ENCODE measurements around the gene MACROD2. TPM values are rescaled to one million over a fixed set of nuclear protein-coding genes. Genes with fewer than 3 reads are reported as not detected.

MACROD2 gene
- total and polyA plus RNA-seq, 2 experiments from 2014 or later: 2.8 to 4.3 TPM

DNA sequence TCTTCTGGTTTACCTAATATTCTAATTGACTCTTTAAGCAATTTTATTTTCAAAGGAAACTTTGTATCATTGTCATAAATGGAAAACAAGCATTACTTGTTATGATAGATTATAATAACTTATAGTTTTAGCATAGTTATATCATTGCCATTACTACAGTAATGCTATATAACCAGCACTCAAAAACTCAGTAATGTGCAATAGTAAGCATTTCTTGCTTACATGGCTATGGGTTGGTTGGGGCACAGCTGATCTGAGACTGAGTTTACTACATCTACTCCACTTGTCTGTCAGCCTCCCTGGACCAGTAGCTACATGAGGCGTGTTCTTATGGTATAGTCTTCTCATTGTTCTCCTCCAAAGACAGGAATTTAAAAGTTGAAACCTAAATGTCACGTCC is 1427.7 kb downstream of the MACROD2 start (continued):
- TF ChIP-seq, protein P1, sequence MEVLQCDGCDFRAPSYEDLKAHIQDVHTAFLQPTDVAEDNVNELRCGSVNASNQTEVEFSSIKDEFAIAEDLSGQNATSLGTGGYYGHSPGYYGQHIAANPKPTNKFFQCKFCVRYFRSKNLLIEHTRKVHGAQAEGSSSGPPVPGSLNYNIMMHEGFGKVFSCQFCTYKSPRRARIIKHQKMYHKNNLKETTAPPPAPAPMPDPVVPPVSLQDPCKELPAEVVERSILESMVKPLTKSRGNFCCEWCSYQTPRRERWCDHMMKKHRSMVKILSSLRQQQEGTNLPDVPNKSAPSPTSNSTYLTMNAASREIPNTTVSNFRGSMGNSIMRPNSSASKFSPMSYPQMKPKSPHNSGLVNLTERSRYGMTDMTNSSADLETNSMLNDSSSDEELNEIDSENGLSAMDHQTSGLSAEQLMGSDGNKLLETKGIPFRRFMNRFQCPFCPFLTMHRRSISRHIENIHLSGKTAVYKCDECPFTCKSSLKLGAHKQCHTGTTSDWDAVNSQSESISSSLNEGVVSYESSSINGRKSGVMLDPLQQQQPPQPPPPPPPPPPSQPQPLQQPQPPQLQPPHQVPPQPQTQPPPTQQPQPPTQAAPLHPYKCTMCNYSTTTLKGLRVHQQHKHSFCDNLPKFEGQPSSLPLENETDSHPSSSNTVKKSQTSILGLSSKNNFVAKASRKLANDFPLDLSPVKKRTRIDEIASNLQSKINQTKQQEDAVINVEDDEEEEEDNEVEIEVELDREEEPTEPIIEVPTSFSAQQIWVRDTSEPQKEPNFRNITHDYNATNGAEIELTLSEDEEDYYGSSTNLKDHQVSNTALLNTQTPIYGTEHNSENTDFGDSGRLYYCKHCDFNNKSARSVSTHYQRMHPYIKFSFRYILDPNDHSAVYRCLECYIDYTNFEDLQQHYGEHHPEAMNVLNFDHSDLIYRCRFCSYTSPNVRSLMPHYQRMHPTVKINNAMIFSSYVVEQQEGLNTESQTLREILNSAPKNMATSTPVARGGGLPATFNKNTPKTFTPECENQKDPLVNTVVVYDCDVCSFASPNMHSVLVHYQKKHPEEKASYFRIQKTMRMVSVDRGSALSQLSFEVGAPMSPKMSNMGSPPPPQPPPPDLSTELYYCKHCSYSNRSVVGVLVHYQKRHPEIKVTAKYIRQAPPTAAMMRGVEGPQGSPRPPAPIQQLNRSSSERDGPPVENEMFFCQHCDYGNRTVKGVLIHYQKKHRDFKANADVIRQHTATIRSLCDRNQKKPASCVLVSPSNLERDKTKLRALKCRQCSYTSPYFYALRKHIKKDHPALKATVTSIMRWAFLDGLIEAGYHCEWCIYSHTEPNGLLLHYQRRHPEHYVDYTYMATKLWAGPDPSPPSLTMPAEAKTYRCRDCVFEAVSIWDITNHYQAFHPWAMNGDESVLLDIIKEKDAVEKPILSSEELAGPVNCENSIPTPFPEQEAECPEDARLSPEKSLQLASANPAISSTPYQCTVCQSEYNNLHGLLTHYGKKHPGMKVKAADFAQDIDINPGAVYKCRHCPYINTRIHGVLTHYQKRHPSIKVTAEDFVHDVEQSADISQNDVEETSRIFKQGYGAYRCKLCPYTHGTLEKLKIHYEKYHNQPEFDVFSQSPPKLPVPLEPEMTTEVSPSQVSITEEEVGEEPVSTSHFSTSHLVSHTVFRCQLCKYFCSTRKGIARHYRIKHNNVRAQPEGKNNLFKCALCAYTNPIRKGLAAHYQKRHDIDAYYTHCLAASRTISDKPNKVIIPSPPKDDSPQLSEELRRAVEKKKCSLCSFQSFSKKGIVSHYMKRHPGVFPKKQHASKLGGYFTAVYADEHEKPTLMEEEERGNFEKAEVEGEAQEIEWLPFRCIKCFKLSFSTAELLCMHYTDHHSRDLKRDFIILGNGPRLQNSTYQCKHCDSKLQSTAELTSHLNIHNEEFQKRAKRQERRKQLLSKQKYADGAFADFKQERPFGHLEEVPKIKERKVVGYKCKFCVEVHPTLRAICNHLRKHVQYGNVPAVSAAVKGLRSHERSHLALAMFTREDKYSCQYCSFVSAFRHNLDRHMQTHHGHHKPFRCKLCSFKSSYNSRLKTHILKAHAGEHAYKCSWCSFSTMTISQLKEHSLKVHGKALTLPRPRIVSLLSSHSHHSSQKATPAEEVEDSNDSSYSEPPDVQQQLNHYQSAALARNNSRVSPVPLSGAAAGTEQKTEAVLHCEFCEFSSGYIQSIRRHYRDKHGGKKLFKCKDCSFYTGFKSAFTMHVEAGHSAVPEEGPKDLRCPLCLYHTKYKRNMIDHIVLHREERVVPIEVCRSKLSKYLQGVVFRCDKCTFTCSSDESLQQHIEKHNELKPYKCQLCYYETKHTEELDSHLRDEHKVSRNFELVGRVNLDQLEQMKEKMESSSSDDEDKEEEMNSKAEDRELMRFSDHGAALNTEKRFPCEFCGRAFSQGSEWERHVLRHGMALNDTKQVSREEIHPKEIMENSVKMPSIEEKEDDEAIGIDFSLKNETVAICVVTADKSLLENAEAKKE (CRISPR knock-in tag; IDR thresholded peaks at IDR 0.05): no peak
- TF ChIP-seq STAT1 (IDR thresholded peaks at IDR 0.05; ENCODE audit: unreplicated experiment): no peak

DNA sequence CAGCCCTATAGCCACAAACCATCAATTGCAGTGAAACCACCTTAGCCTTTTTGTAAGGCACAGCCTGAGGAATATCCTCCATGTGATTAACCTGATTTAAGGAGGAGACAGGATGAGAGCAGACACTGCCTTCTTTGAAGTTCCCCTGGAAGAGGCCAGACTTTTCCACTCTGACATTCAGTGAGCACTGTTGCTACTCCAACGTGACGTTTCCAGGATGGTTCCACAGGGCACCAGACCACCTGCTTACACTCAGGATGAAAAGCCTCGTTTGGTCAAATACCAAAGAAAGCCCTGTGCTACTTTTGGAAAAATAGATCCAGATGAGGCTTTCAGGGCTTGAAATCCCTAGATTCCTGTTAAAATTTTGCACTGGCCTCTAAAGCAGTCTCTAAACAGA is 1444.2 kb downstream of the MACROD2 start:
- DNase-seq (ENCODE audit: low spot score) (no peak), ATAC-seq (peak; percentile 28; the same call in 1 of the 3 replicates)
- Mint-ChIP-seq H3K9me3 (peaks cover 3% of the 10 kb centered on the region; the same call in 2 of the 3 replicates), H3K4me1 (peaks cover 26% of the 10 kb centered on the region), H3K27me3 (ENCODE audit: insufficient read depth, low read depth, poor library complexity) (no peaks in the 10 kb centered on the region), H3K4me3 (no peak overlapping the region), H3K27ac (no peak overlapping the region), H3K36me3 (ENCODE audit: low read depth) (no peaks in the 10 kb centered on the region; the same call in 2 of the 3 replicates)
- Histone ChIP-seq H3K4me2 (no peak overlapping the region), H3K4me3 (no peak overlapping the region), H3K27me3 (ENCODE audit: insufficient read depth) (no peaks in the 10 kb centered on the region), H2AFZ (no peak overlapping the region; the same call in 1 of the 2 replicates), H3K36me3 (ENCODE audit: insufficient read depth) (no peaks in the 10 kb centered on the region), H3K9me2 (ENCODE audit: insufficient read depth) (no peaks in the 10 kb centered on the region), H3F3A (replicated peaks; ENCODE audit: low read depth) (no peaks in the 10 kb centered on the region), H3K79me2 (replicated peaks; ENCODE audit: insufficient read depth) (no peaks in the 10 kb centered on the region), H3K27ac (ENCODE audit: low read depth) (no peak overlapping the region), H3K4me1 (ENCODE audit: insufficient read depth) (peaks cover 23% of the 10 kb centered on the region), H4K20me1 (replicated peaks; ENCODE audit: insufficient read depth) (no peaks in the 10 kb centered on the region)
- TF ChIP-seq POLR2AphosphoS5 (IDR thresholded peaks at IDR 0.05; ENCODE audit: low read depth) (no peak), NANOG (IDR thresholded peaks at IDR 0.05; ENCODE audit: borderline replicate concordance) (no peak), CREB1 (CRISPR knock-in tag; IDR thresholded peaks at IDR 0.05; ENCODE audit: low read depth) (no peak), EZH2phosphoT487 (IDR thresholded peaks at IDR 0.05; ENCODE audit: unreplicated experiment) (no peak), STAT1 (IDR thresholded peaks at IDR 0.05; ENCODE audit: unreplicated experiment) (no peak), JUNB (IDR thresholded peaks at IDR 0.05; ENCODE audit: unreplicated experiment) (no peak), EZH2 (IDR thresholded peaks at IDR 0.05; ENCODE audit: low read depth, unreplicated experiment) (no peak)
- TF ChIP-seq, protein P2, sequence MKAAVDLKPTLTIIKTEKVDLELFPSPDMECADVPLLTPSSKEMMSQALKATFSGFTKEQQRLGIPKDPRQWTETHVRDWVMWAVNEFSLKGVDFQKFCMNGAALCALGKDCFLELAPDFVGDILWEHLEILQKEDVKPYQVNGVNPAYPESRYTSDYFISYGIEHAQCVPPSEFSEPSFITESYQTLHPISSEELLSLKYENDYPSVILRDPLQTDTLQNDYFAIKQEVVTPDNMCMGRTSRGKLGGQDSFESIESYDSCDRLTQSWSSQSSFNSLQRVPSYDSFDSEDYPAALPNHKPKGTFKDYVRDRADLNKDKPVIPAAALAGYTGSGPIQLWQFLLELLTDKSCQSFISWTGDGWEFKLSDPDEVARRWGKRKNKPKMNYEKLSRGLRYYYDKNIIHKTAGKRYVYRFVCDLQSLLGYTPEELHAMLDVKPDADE (IDR thresholded peaks at IDR 0.05): no peak
- TF ChIP-seq, protein P1 (CRISPR knock-in tag; IDR thresholded peaks at IDR 0.05): no peak

Measured in GM23338 (cell line).